ENCODE measurements around the gene RUFY3.
"Not testable (repeated sequence)": the region's sequence is repeated elsewhere in the genome, so short reads cannot be mapped to it uniquely, and the experiment has no call there.

The RUFY3 gene

GRCh38 chr4:70702592-70702991 lies 19.2 kb upstream of the RUFY3 start:
- not testable (repeated sequence) for H3K27me3 ChIP-seq (ENCODE audit: insufficient read depth, low read length); H2BK5ac ChIP-seq (ENCODE audit: low read depth, low read length, poor library complexity); H3K9me3 ChIP-seq (ENCODE audit: insufficient read depth, low read depth, low read length); H4K12ac ChIP-seq (ENCODE audit: low read depth, low read length); H4K8ac ChIP-seq (ENCODE audit: low read depth, low read length); H3K18ac ChIP-seq (ENCODE audit: low read length); H3K4me3 ChIP-seq (ENCODE audit: low read depth, low read length); H4K91ac ChIP-seq (ENCODE audit: low read depth, low read length); H3K9ac ChIP-seq (ENCODE audit: low read length); H3K4ac ChIP-seq (ENCODE audit: low read depth, low read length); H3K23ac ChIP-seq (ENCODE audit: low read length); H3K36me3 ChIP-seq (ENCODE audit: control insufficient read depth in 1 of 2, insufficient read depth in 2 of 2, low read length in 2 of 2); H2BK12ac ChIP-seq (ENCODE audit: low read length); H3K4me2 ChIP-seq (ENCODE audit: low read length); H2AK5ac ChIP-seq (ENCODE audit: low read length); H3K4me1 ChIP-seq (ENCODE audit: control insufficient read depth in 1 of 2, insufficient read depth in 2 of 2, low read length in 2 of 2); H3K14ac ChIP-seq (ENCODE audit: low read length); H2AFZ ChIP-seq (ENCODE audit: insufficient read depth, low read length, poor library complexity); H3K27ac ChIP-seq (ENCODE audit: low read depth, low read length); DNase-seq; H2BK120ac ChIP-seq (ENCODE audit: insufficient read depth, low read length, poor library complexity)
- H3K79me1 ChIP-seq (ENCODE audit: low read length), result peaks cover 16% of the 10 kb centered on the region
- WGBS (ENCODE audit: extremely low coverage, insufficient coverage, insufficient read length), result no CpG with 5 or more reads among the region's 2 CpGs
- H3K79me2 ChIP-seq (ENCODE audit: control insufficient read depth, insufficient read depth, low read length, poor library complexity), result peaks cover 11% of the 10 kb centered on the region

DNA sequence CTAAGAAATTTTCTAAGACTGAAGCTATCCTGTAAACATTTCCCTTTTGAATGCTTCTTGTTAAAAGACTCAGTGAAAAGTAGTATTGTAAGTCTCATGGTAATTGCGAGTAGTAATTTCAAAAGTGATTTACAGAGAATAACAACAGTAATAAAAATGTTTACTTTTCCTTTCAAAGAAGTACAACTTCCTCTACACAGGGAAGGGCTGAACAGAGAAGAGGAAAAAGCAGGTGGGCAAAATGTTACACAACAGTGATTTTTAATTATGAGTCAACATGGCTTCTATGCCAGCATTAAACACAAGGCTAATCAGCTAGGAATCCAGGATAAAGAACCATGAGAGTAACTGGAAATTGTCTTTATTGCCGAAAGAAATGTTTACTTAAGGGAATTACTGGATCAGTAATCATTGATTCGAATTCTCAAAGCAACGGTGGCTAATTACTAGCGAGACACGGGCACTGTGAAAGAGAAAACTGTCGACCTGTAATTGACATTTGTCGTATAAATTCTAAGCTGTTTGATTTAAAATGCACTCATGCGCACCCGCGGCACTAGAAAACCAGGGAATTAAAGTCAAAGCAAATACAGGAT lies 18.0 kb upstream of the RUFY3 start:
- H3K4ac ChIP-seq (ENCODE audit: low read depth, low read length), result no peak overlapping the region
- no peaks in the 10 kb centered on the region for H3K9me3 ChIP-seq (ENCODE audit: insufficient read depth, low read depth, low read length)
- H2BK120ac ChIP-seq (ENCODE audit: insufficient read depth, low read length, poor library complexity), result peak overlapping the region; percentile 7
- H4K12ac ChIP-seq (ENCODE audit: low read depth, low read length), result no peak overlapping the region
- H3K4me2 ChIP-seq (ENCODE audit: low read length), result peak overlapping the region; percentile 95
- WGBS (ENCODE audit: extremely low coverage, insufficient coverage, insufficient read length), result no CpG with 5 or more reads among the region's 11 CpGs
- no peaks in the 10 kb centered on the region for H3K27me3 ChIP-seq (ENCODE audit: insufficient read depth, low read length)
- H3K4me3 ChIP-seq (ENCODE audit: low read depth, low read length), result peak overlapping the region; percentile 83
- no peak overlapping the region for H2AFZ ChIP-seq (ENCODE audit: insufficient read depth, low read length, poor library complexity)
- peaks cover 11% of the 10 kb centered on the region for H3K79me2 ChIP-seq (ENCODE audit: control insufficient read depth, insufficient read depth, low read length, poor library complexity)
- DNase-seq, result peak in 1 of 2 donors; percentile 20
- peak overlapping the region; percentile 46 for H4K91ac ChIP-seq (ENCODE audit: low read depth, low read length)
- H3K23ac ChIP-seq (ENCODE audit: low read length), result no peak overlapping the region
- peak overlapping the region; percentile 96 for H3K27ac ChIP-seq (ENCODE audit: low read depth, low read length)
- no peak overlapping the region for H2AK5ac ChIP-seq (ENCODE audit: low read length)
- H4K8ac ChIP-seq (ENCODE audit: low read depth, low read length), result peak overlapping the region; percentile 86
- H2BK12ac ChIP-seq (ENCODE audit: low read length), result no peak overlapping the region
- H3K4me1 ChIP-seq (ENCODE audit: control insufficient read depth in 1 of 2, insufficient read depth in 2 of 2, low read length in 2 of 2), result peaks cover 0 to 6% of the 10 kb centered on the region in 2 experiments
- H3K9ac ChIP-seq (ENCODE audit: low read length), result peak overlapping the region; percentile 75
- H3K18ac ChIP-seq (ENCODE audit: low read length), result no peak overlapping the region
- no peak overlapping the region for H2BK5ac ChIP-seq (ENCODE audit: low read depth, low read length, poor library complexity)
- H3K14ac ChIP-seq (ENCODE audit: low read length), result no peak overlapping the region
- H3K79me1 ChIP-seq (ENCODE audit: low read length), result peaks cover 16% of the 10 kb centered on the region
- no peaks in the 10 kb centered on the region for H3K36me3 ChIP-seq (ENCODE audit: control insufficient read depth in 1 of 2, insufficient read depth in 2 of 2, low read length in 2 of 2)

GRCh38 chr4:70704215-70704930 lies 17.4 kb upstream of the RUFY3 start:
- H3K27ac ChIP-seq (ENCODE audit: low read depth, low read length), result peak overlapping the region; percentile 96
- peak overlapping the region; percentile 98 for H3K18ac ChIP-seq (ENCODE audit: low read length)
- no peaks in the 10 kb centered on the region for H3K27me3 ChIP-seq (ENCODE audit: insufficient read depth, low read length)
- H3K79me1 ChIP-seq (ENCODE audit: low read length), result peaks cover 16% of the 10 kb centered on the region
- H3K4me2 ChIP-seq (ENCODE audit: low read length), result peak overlapping the region; percentile 95
- H4K12ac ChIP-seq (ENCODE audit: low read depth, low read length), result peak overlapping the region; percentile 97
- peak overlapping the region; percentile 83 for H3K4me3 ChIP-seq (ENCODE audit: low read depth, low read length)
- H3K9me3 ChIP-seq (ENCODE audit: insufficient read depth, low read depth, low read length), result no peaks in the 10 kb centered on the region
- peak overlapping the region; percentile 75 for H3K9ac ChIP-seq (ENCODE audit: low read length)
- no peak overlapping the region for H3K23ac ChIP-seq (ENCODE audit: low read length)
- peak overlapping the region; percentile 96 for H3K14ac ChIP-seq (ENCODE audit: low read length)
- WGBS (ENCODE audit: extremely low coverage, insufficient coverage, insufficient read length), result no CpG with 5 or more reads among the region's 58 CpGs
- peak overlapping the region; percentile 94 for H2BK120ac ChIP-seq (ENCODE audit: insufficient read depth, low read length, poor library complexity)
- H4K91ac ChIP-seq (ENCODE audit: low read depth, low read length), result peak overlapping the region; percentile 96
- H2BK5ac ChIP-seq (ENCODE audit: low read depth, low read length, poor library complexity), result peak overlapping the region; percentile 95
- H3K36me3 ChIP-seq (ENCODE audit: control insufficient read depth in 1 of 2, insufficient read depth in 2 of 2, low read length in 2 of 2), result no peaks in the 10 kb centered on the region
- H3K4ac ChIP-seq (ENCODE audit: low read depth, low read length), result peak overlapping the region; percentile 89
- H2AFZ ChIP-seq (ENCODE audit: insufficient read depth, low read length, poor library complexity), result peak overlapping the region; percentile 98
- peak; percentile 52 to 54 for DNase-seq
- H4K8ac ChIP-seq (ENCODE audit: low read depth, low read length), result peak overlapping the region; percentile 96
- H2AK5ac ChIP-seq (ENCODE audit: low read length), result peak overlapping the region; percentile 59
- H2BK12ac ChIP-seq (ENCODE audit: low read length), result peak overlapping the region; percentile 54
- H3K79me2 ChIP-seq (ENCODE audit: control insufficient read depth, insufficient read depth, low read length, poor library complexity), result peaks cover 11% of the 10 kb centered on the region
- H3K4me1 ChIP-seq (ENCODE audit: control insufficient read depth in 1 of 2, insufficient read depth in 2 of 2, low read length in 2 of 2), result peaks cover 0 to 6% of the 10 kb centered on the region in 2 experiments

GRCh38 chr4:70704931-70705182 lies 16.9 kb upstream of the RUFY3 start:
- Histone ChIP-seq H4K8ac (ENCODE audit: low read depth, low read length) (peak overlapping the region; percentile 96), H3K4me2 (ENCODE audit: low read length) (peak overlapping the region; percentile 95), H3K14ac (ENCODE audit: low read length) (peak overlapping the region; percentile 96), H3K9me3 (ENCODE audit: insufficient read depth, low read depth, low read length) (no peaks in the 10 kb centered on the region), H3K9ac (ENCODE audit: low read length) (peak overlapping the region; percentile 72), H2AFZ (ENCODE audit: insufficient read depth, low read length, poor library complexity) (peak overlapping the region; percentile 98), H3K27ac (ENCODE audit: low read depth, low read length) (peak overlapping the region; percentile 96), H3K79me2 (ENCODE audit: control insufficient read depth, insufficient read depth, low read length, poor library complexity) (peaks cover 11% of the 10 kb centered on the region), H3K79me1 (ENCODE audit: low read length) (peaks cover 16% of the 10 kb centered on the region), H3K23ac (ENCODE audit: low read length) (no peak overlapping the region), H2BK5ac (ENCODE audit: low read depth, low read length, poor library complexity) (peak overlapping the region; percentile 95), H2BK120ac (ENCODE audit: insufficient read depth, low read length, poor library complexity) (peak overlapping the region; percentile 94), H3K4me1 (ENCODE audit: control insufficient read depth in 1 of 2, insufficient read depth in 2 of 2, low read length in 2 of 2) (peaks cover 0 to 6% of the 10 kb centered on the region in 2 experiments), H3K27me3 (ENCODE audit: insufficient read depth, low read length) (no peaks in the 10 kb centered on the region), H4K12ac (ENCODE audit: low read depth, low read length) (peak overlapping the region; percentile 97), H3K4me3 (ENCODE audit: low read depth, low read length) (peak overlapping the region; percentile 83), H2AK5ac (ENCODE audit: low read length) (peak overlapping the region; percentile 59), H3K4ac (ENCODE audit: low read depth, low read length) (peak overlapping the region; percentile 89), H3K18ac (ENCODE audit: low read length) (peak overlapping the region; percentile 98), H3K36me3 (ENCODE audit: control insufficient read depth in 1 of 2, insufficient read depth in 2 of 2, low read length in 2 of 2) (no peaks in the 10 kb centered on the region), H2BK12ac (ENCODE audit: low read length) (peak overlapping the region; percentile 54), H4K91ac (ENCODE audit: low read depth, low read length) (peak overlapping the region; percentile 96)
- DNase-seq, result no peak
- WGBS (ENCODE audit: extremely low coverage, insufficient coverage, insufficient read length), result no CpG with 5 or more reads among the region's 39 CpGs
